IMR-90 (cell line): ENCODE measurements around the gene BCAS3. TPM values are rescaled to one million over a fixed set of nuclear protein-coding genes. Genes with fewer than 3 reads are reported as not detected.

Source experiments
- ATAC-seq: fragments of 200-7000 bp; cut with Tn5 transposase; 2 replicates; pipeline ENCODE4 v1.9.1; 2020; ENCODE audit warnings: low read depth, mild to moderate bottlenecking, moderate library complexity
- BruUV-seq: library from RNA; stranded (reverse); fragments of 400-500 nt; replicated peaks from 2 replicates; lab custom pipeline; 2021; lab: Mats Ljungman, UMichigan
- CTCF ChIA-PET: fragments of 300-600 bp; formaldehyde crosslinking; extraction: SDS; loops from one replicate; lab custom pipeline; 2021; ENCODE audit warnings: antibody characterized with exemption; lab: Yijun Ruan, JAX
- POLR2A ChIA-PET: fragments of 300-600 bp; sonication (Branson Sonifier 250); formaldehyde crosslinking; loops from one replicate; lab custom pipeline; 2022; ENCODE audit warnings: antibody characterized with exemption; ENCODE audit not compliant: unreplicated experiment; lab: Charles Lee
- DNase-seq: peaks from one replicate; pipeline ENCODE4 v3.0.0; 2013
- H2AFZ ChIP-seq: replicated peaks from 2 replicates; pipeline ENCODE3; 2013; ENCODE audit warnings: low read length, mild to moderate bottlenecking; ENCODE audit not compliant: poor library complexity
- H2AK5ac ChIP-seq: 2 replicates; pipeline ENCODE4 v1.6.1; 2013; ENCODE audit warnings: low read depth, low read length, inconsistent platforms
- H2AK9ac ChIP-seq: replicated peaks from 2 replicates; pipeline ENCODE3; 2013; ENCODE audit warnings: mild to moderate bottlenecking, low read depth, low read length, moderate library complexity; ENCODE audit not compliant: poor library complexity
- H2BK120ac ChIP-seq: 2 replicates; pipeline ENCODE4 v1.6.1; 2013; ENCODE audit warnings: low read depth, low read length, inconsistent platforms
- H2BK15ac ChIP-seq: 3 replicates; pipeline ENCODE4 v1.6.1; 2013; ENCODE audit warnings: low read depth, low read length, inconsistent platforms
- H2BK20ac ChIP-seq: 2 replicates; pipeline ENCODE4 v1.6.1; 2013; ENCODE audit warnings: low read depth, mild to moderate bottlenecking, inconsistent platforms, low read length, moderate library complexity
- H2BK5ac ChIP-seq: 2 replicates; pipeline ENCODE4 v1.6.1; 2013; ENCODE audit warnings: mild to moderate bottlenecking, low read depth, low read length, inconsistent platforms; ENCODE audit not compliant: poor library complexity, severe bottlenecking
- H3K14ac ChIP-seq: replicated peaks from 2 replicates; pipeline ENCODE4 v1.6.1; 2013; ENCODE audit warnings: low read depth, low read length, inconsistent platforms
- H3K18ac ChIP-seq: 2 replicates; pipeline ENCODE4 v1.6.1; 2013; ENCODE audit warnings: low read depth, low read length, control low read depth
- H3K23ac ChIP-seq: 2 replicates; pipeline ENCODE4 v1.6.1; 2013; ENCODE audit warnings: low read depth, low read length, inconsistent platforms
- H3K27ac ChIP-seq: 2 replicates; pipeline ENCODE4 v1.5.1; 2013; ENCODE audit warnings: mild to moderate bottlenecking, control low read depth, low read length; ENCODE audit not compliant: insufficient read depth
- H3K27me3 ChIP-seq: 2 replicates; pipeline ENCODE4 v1.6.1; 2013; ENCODE audit warnings: low read length; ENCODE audit not compliant: control insufficient read depth, insufficient read depth
- H3K36me3 ChIP-seq: 2 replicates; pipeline ENCODE4 v1.6.1; 2013; ENCODE audit warnings: low read length, mixed read lengths; ENCODE audit not compliant: control insufficient read depth, insufficient read depth
- H3K4ac ChIP-seq: 2 replicates; pipeline ENCODE4 v1.6.1; 2013; ENCODE audit warnings: low read depth, low read length, inconsistent platforms
- H3K4me1 ChIP-seq: 2 replicates; pipeline ENCODE4 v1.6.1; 2013; ENCODE audit warnings: low read length, mixed read lengths; ENCODE audit not compliant: control insufficient read depth, insufficient read depth
- H3K4me2 ChIP-seq: 2 replicates; pipeline ENCODE4 v1.6.1; 2013; ENCODE audit warnings: low read depth, mild to moderate bottlenecking, control low read depth, low read length, moderate library complexity
- H3K4me3 ChIP-seq: 2 replicates; pipeline ENCODE4 v1.5.1; 2013; ENCODE audit warnings: low read depth, mild to moderate bottlenecking, control low read depth, low read length, moderate library complexity; ENCODE audit not compliant: insufficient read depth
- H3K56ac ChIP-seq: 2 replicates; pipeline ENCODE4 v1.6.1; 2013; ENCODE audit warnings: low read length, inconsistent platforms; ENCODE audit not compliant: insufficient read depth; ENCODE audit errors: extremely low read depth
- H3K79me1 ChIP-seq, 2 experiments: 2 replicates each; pipeline ENCODE4 v1.6.1; 2013; ENCODE audit warnings: low read length in 2 of 2, inconsistent platforms in 1 of 2, low read depth in 1 of 2
- H3K9ac ChIP-seq: 2 replicates; pipeline ENCODE4 v1.6.1; 2013; ENCODE audit warnings: low read depth, low read length, control low read depth
- H3K9me1 ChIP-seq: 2 replicates; pipeline ENCODE4 v1.6.1; 2013; ENCODE audit warnings: low read length, inconsistent platforms; ENCODE audit not compliant: insufficient read depth
- H3K9me3 ChIP-seq: 2 replicates; pipeline ENCODE4 v1.6.1; 2013; ENCODE audit warnings: low read length; ENCODE audit not compliant: control insufficient read depth, insufficient read depth
- H4K20me1 ChIP-seq: 2 replicates; pipeline ENCODE4 v1.6.1; 2013; ENCODE audit warnings: low read length, inconsistent platforms; ENCODE audit not compliant: insufficient read depth
- H4K5ac ChIP-seq: 2 replicates; pipeline ENCODE4 v1.6.1; 2013; ENCODE audit warnings: mild to moderate bottlenecking, low read depth, low read length, control low read depth
- H4K8ac ChIP-seq, 2 experiments: 2 replicates each; pipeline ENCODE4 v1.6.1; 2013; ENCODE audit warnings: low read depth in 2 of 2, low read length in 2 of 2, control low read depth in 1 of 2, inconsistent platforms in 1 of 2
- H4K91ac ChIP-seq: 2 replicates; pipeline ENCODE4 v1.6.1; 2013; ENCODE audit warnings: low read depth, low read length, inconsistent platforms; ENCODE audit not compliant: insufficient read depth
- CHD1 ChIP-seq: IDR thresholded peaks from 2 replicates; pipeline ENCODE4 v1.6.1; 2012; ENCODE audit warnings: low read depth, low read length, improper control_type of control experiment
- CTCF ChIP-seq: conservative IDR thresholded peaks from 2 replicates; pipeline ENCODE4 v1.5.1; 2012; ENCODE audit warnings: mild to moderate bottlenecking, low read depth, low read length, improper control_type of control experiment
- ELK1 ChIP-seq: fragments of 150-350 bp; IDR thresholded peaks from 2 replicates; pipeline ENCODE4 v1.6.1; 2016; ENCODE audit warnings: low read depth, mild to moderate bottlenecking, low read length, moderate library complexity, borderline replicate concordance
- FOS ChIP-seq: fragments of 150-350 bp; IDR thresholded peaks from 2 replicates; pipeline ENCODE4 v1.6.1; 2016; ENCODE audit warnings: low read depth, low read length
- MAZ ChIP-seq: IDR thresholded peaks from 2 replicates; pipeline ENCODE4 v1.6.1; 2012; ENCODE audit warnings: low read depth, mild to moderate bottlenecking, low read length, improper control_type of control experiment, moderate library complexity, borderline replicate concordance
- MXI1 ChIP-seq: IDR thresholded peaks from 2 replicates; pipeline ENCODE4 v1.6.1; 2012; ENCODE audit warnings: low read depth, mild to moderate bottlenecking, low read length, moderate library complexity, borderline replicate concordance
- NFE2L2 ChIP-seq: fragments of 150-350 bp; IDR thresholded peaks from 2 replicates; pipeline ENCODE4 v1.6.1; 2016; ENCODE audit warnings: low read depth, mild to moderate bottlenecking, low read length
- POLR2A ChIP-seq: IDR thresholded peaks from 2 replicates; pipeline ENCODE4 v1.6.1; 2012; ENCODE audit warnings: mild to moderate bottlenecking, low read depth, low read length
- RAD21 ChIP-seq: IDR thresholded peaks from 2 replicates; pipeline ENCODE4 v1.6.1; 2012; ENCODE audit warnings: low read length, improper control_type of control experiment
- RFX5 ChIP-seq: IDR thresholded peaks from 2 replicates; pipeline ENCODE4 v1.8.0; 2012; ENCODE audit warnings: low read depth, mild to moderate bottlenecking, low read length, moderate library complexity
- SMC3 ChIP-seq: fragments of 150-350 bp; IDR thresholded peaks from 2 replicates; pipeline ENCODE4 v1.6.1; 2016; ENCODE audit warnings: low read depth, mild to moderate bottlenecking, antibody characterized with exemption, low read length, moderate library complexity
- USF2 ChIP-seq: fragments of 150-350 bp; IDR thresholded peaks from 2 replicates; pipeline ENCODE4 v1.6.1; 2017; ENCODE audit warnings: mild to moderate bottlenecking, antibody characterized with exemption, low read length, low read depth
- WGBS, 2 experiments: methylation state at CpG; one replicate each; pipeline versions ENCODE4 v1.1.5 to v1.1.7; 2013; ENCODE audit warnings: missing lambda C conversion rate in 2 of 2; ENCODE audit not compliant: insufficient read length in 1 of 2; ENCODE audit errors: extremely low coverage in 2 of 2; 5-methylcytosine and 5-hydroxymethylcytosine counted together
- dilution Hi-C: fragments of 300-500 bp; cut with HindIII; formaldehyde crosslinking; loops from one replicate; pipeline ENCODE4 v1.14.3; 2018; ENCODE audit warnings: low sequenced_read_pairs; ENCODE audit not compliant: unreplicated experiment
- in situ Hi-C: fragments of 300-500 bp; cut with MboI; formaldehyde crosslinking; loops from 3 replicates; pipeline ENCODE4 v1.14.3; 2019; ENCODE audit warnings: low sequenced_read_pairs, inconsistent platforms, mixed read lengths
- intact Hi-C: fragments of 100-400 bp; cut with micrococcal nuclease; formaldehyde crosslinking; loops from 2 replicates; pipeline ENCODE4 v1.10.0; 2022
- polyA plus RNA-seq, 3 experiments: library from polyadenylated mRNA; depleted of rRNA; stranded (reverse); fragments of >200 nt; gene quantifications; 2 replicates each; pipeline ENCODE4 v1.2.3, GENCODE V29; 2012; ENCODE audit warnings: low replicate concordance in 1 of 3
- total RNA-seq: library from RNA; depleted of rRNA; stranded (reverse); fragments of >200 nt; gene quantifications from 2 replicates; pipeline ENCODE4 v1.2.3, GENCODE V29; 2012

BCAS3 gene
- total and polyA plus RNA-seq, 2 of the 4 experiments (the other 2 are of a cell fraction), result 6.3 to 27.1 TPM

- Histone ChIP-seq H3K36me3 (no peaks in the 10 kb centered on the region), H2BK120ac (no peak overlapping the region), H2BK15ac (no peak overlapping the region; the same call in 2 of the 3 replicates), H3K4me2 (no peak overlapping the region), H3K4me1 (peaks cover 4% of the 10 kb centered on the region), H2AFZ (no peak overlapping the region), H3K4ac (no peak overlapping the region), H3K9ac (no peak overlapping the region), H3K9me3 (no peaks in the 10 kb centered on the region), H3K9me1 (peaks cover 22% of the 10 kb centered on the region), H3K27ac (no peak overlapping the region), H4K20me1 (no peaks in the 10 kb centered on the region), H3K79me1 (peaks cover 8 to 69% of the 10 kb centered on the region in 2 experiments), H4K8ac (no peak overlapping the region), H3K23ac (no peak overlapping the region), H2AK5ac (peak overlapping the region; percentile 62), H3K18ac (no peak overlapping the region), H2BK20ac (no peak overlapping the region), H3K14ac (no peak overlapping the region; the same call in 1 of the 2 replicates), H4K91ac (no peak overlapping the region), H2BK5ac (no peak overlapping the region), H4K5ac (no peak overlapping the region), H3K4me3 (no peak overlapping the region), H3K56ac (no peak overlapping the region), H3K27me3 (no peaks in the 10 kb centered on the region), H2AK9ac (no peak overlapping the region)
- TF ChIP-seq NFE2L2 (no peak), SMC3 (no peak), ELK1 (no peak), MXI1 (no peak), RAD21 (no peak), RFX5 (no peak), USF2 (no peak), CHD1 (no peak), POLR2A (no peak), FOS (no peak), CTCF (no peak), MAZ (no peak)
- WGBS, 2 experiments, result 85% methylated on average over 5 of the region's 8 CpGs; no CpG with 5 or more reads in 1 of the 2 experiments
- BruUV-seq, result no TSS peak
- DNase-seq (no peak), ATAC-seq (no peak)
- ChIA-PET CTCF (interaction anchor here (0.6 kb wide), 1 partner anchor 207 kb away, joined by 3 read pairs; no protein-coding TSS in a partner anchor), POLR2A (no interaction called here)
- dilution Hi-C loops (no loop called here), intact Hi-C loops (no loop called here), in situ Hi-C loops (no loop called here)
These were observed 709.4 kb downstream of the BCAS3 start for GRCh38 chr17:61387011-61387410.
